ENCODE measurements around the gene KCNIP4.

KCNIP4 gene

DNA sequence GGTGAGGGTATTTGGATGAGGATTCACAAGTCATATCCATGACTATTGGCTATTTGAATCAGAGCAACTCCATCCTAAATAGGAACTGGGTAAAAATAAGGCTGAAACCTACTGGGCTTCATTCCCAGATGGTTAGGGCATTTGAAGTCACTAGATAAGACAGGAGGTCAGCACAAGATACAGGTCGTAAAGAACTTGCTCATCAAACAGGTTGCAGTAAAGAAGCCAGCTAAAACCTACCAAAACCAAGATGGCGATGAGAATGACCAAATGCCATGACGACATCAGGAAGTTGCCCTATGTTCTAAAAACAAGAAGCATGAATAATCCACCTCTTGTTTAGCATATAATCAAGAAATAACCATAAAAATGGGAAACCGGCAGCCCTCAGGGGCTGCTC lies 1023.4 kb downstream of the KCNIP4 start:
- Histone ChIP-seq H3K9me3 (ENCODE audit: insufficient read depth, low read depth, low read length) (no peaks in the 10 kb centered on the region), H3K36me3 (ENCODE audit: insufficient read depth, low read length) (no peaks in the 10 kb centered on the region), H3K9ac (ENCODE audit: low read depth, low read length, poor library complexity, severe bottlenecking) (no peak overlapping the region), H3K4me3 (ENCODE audit: low read length, poor library complexity, severe bottlenecking) (no peak overlapping the region), H2AFZ (ENCODE audit: low read length) (no peak overlapping the region), H3F3A (ENCODE audit: low read depth) (no peaks in the 10 kb centered on the region), H3K27me3 (ENCODE audit: insufficient read depth, low read length, poor library complexity, severe bottlenecking) (no peaks in the 10 kb centered on the region), H3K79me2 (ENCODE audit: insufficient read depth, low read length) (no peaks in the 10 kb centered on the region), H3K9me2 (replicated peaks; ENCODE audit: low read depth, low read length) (0 out of 2 replicates have a peak, but pooled peaks cover 4% of the 10 kb centered on the region), H4K20me1 (ENCODE audit: insufficient read depth, low read length, poor library complexity, severe bottlenecking) (no peaks in the 10 kb centered on the region), H3K4me1 (ENCODE audit: insufficient read depth, low read length, poor library complexity, severe bottlenecking) (no peaks in the 10 kb centered on the region), H3K4me2 (ENCODE audit: low read depth, low read length, poor library complexity, severe bottlenecking) (no peak overlapping the region)
- no peak for TF ChIP-seq CTCF (conservative IDR thresholded peaks at IDR 0.05; ENCODE audit: low read length)
- no peak for TF ChIP-seq EZH2phosphoT487 (IDR thresholded peaks at IDR 0.05; ENCODE audit: borderline replicate concordance)

- no peaks in the 10 kb centered on the region for H3K9me3 ChIP-seq (ENCODE audit: insufficient read depth, low read depth, low read length)
- no peaks in the 10 kb centered on the region for H3K4me1 ChIP-seq (ENCODE audit: insufficient read depth, low read length, poor library complexity, severe bottlenecking)
- H3K79me2 ChIP-seq (ENCODE audit: insufficient read depth, low read length), result no peaks in the 10 kb centered on the region
- TF ChIP-seq CTCF (conservative IDR thresholded peaks at IDR 0.05; ENCODE audit: low read length) (no peak), EZH2phosphoT487 (IDR thresholded peaks at IDR 0.05; ENCODE audit: borderline replicate concordance) (no peak)
- H2AFZ ChIP-seq (ENCODE audit: low read length), result no peak overlapping the region
- H3K27me3 ChIP-seq (ENCODE audit: insufficient read depth, low read length, poor library complexity, severe bottlenecking), result no peaks in the 10 kb centered on the region
- no peak overlapping the region for H3K9ac ChIP-seq (ENCODE audit: low read depth, low read length, poor library complexity, severe bottlenecking)
- H3K4me3 ChIP-seq (ENCODE audit: low read length, poor library complexity, severe bottlenecking), result no peak overlapping the region
- no peak overlapping the region for H3K4me2 ChIP-seq (ENCODE audit: low read depth, low read length, poor library complexity, severe bottlenecking)
- H4K20me1 ChIP-seq (ENCODE audit: insufficient read depth, low read length, poor library complexity, severe bottlenecking), result no peaks in the 10 kb centered on the region
- no peaks in the 10 kb centered on the region for H3K9me2 ChIP-seq (replicated peaks; ENCODE audit: low read depth, low read length)
- H3F3A ChIP-seq (ENCODE audit: low read depth), result no peaks in the 10 kb centered on the region
- H3K36me3 ChIP-seq (ENCODE audit: insufficient read depth, low read length), result no peaks in the 10 kb centered on the region
Measured at GRCh38 chr4:20922962-20923361, 1025.6 kb downstream of the KCNIP4 start.

- no peak overlapping the region for H3K9ac ChIP-seq (ENCODE audit: low read depth, low read length, poor library complexity, severe bottlenecking)
- no peaks in the 10 kb centered on the region for H4K20me1 ChIP-seq (ENCODE audit: insufficient read depth, low read length, poor library complexity, severe bottlenecking)
- no peak overlapping the region for H2AFZ ChIP-seq (ENCODE audit: low read length)
- no peaks in the 10 kb centered on the region for H3K79me2 ChIP-seq (ENCODE audit: insufficient read depth, low read length)
- no peaks in the 10 kb centered on the region for H3K4me1 ChIP-seq (ENCODE audit: insufficient read depth, low read length, poor library complexity, severe bottlenecking)
- H3K4me2 ChIP-seq (ENCODE audit: low read depth, low read length, poor library complexity, severe bottlenecking), result no peak overlapping the region
- H3K36me3 ChIP-seq (ENCODE audit: insufficient read depth, low read length), result no peaks in the 10 kb centered on the region
- H3K27me3 ChIP-seq (ENCODE audit: insufficient read depth, low read length, poor library complexity, severe bottlenecking), result no peaks in the 10 kb centered on the region
- no peak for TF ChIP-seq CTCF (conservative IDR thresholded peaks at IDR 0.05; ENCODE audit: low read length)
- no peak for TF ChIP-seq EZH2phosphoT487 (IDR thresholded peaks at IDR 0.05; ENCODE audit: borderline replicate concordance)
- H3F3A ChIP-seq (ENCODE audit: low read depth), result no peaks in the 10 kb centered on the region
- no peak overlapping the region for H3K4me3 ChIP-seq (ENCODE audit: low read length, poor library complexity, severe bottlenecking)
- no peaks in the 10 kb centered on the region for H3K9me3 ChIP-seq (ENCODE audit: insufficient read depth, low read depth, low read length)
- H3K9me2 ChIP-seq (replicated peaks; ENCODE audit: low read depth, low read length), result no peaks in the 10 kb centered on the region
Measured at GRCh38 chr4:20916106-20916505, 1032.5 kb downstream of the KCNIP4 start.
